Fibroblast of skin of left quadriceps (primary cell): ENCODE measurements around the gene IFRD2.
"Not testable (repeated sequence)": the region's sequence is repeated elsewhere in the genome, so short reads cannot be mapped to it uniquely, and the experiment has no call there.

Source experiments
- DNase-seq, 2 experiments: peaks; one replicate each; pipeline ENCODE4 v3.0.0-alpha.2; 2013; ENCODE audit warnings: low read depth in 2 of 2

The IFRD2 gene

GRCh38 chr3:50268276-50268675 lies 24.0 kb downstream of the IFRD2 start:
- DNase-seq: no peak

DNA sequence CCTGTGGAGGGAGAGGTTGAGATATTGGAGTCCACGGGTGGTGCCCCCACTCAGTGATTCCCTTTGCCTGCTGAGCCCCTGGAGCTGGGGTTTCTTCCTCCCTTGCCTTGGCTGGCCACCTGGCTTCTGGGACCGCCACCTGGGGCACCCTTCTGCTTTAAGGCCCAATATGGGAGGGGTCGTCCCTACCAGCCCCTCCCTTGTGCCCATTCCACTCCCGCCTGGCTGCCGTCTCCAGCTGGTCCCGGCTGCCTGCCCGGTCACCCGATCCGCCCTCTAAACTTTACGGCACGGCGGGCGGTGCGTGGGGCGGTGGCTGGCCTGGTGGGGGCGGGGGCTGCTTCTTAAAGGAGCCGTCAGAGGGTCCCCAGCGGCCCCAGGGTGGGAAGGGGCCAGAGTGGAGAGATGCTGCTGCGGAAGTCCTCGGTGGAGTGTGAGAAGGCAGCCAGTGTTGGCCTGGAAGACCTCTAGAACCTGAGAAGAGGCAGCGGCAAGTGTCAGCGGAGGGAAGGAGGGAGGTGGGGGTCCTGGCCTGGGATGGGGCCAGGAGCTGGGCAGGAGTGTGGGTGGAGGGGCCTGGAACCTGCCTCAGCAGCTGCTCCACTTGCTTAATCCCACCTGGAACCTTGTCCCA lies 24.8 kb downstream of the IFRD2 start:
- no peak for DNase-seq

DNA sequence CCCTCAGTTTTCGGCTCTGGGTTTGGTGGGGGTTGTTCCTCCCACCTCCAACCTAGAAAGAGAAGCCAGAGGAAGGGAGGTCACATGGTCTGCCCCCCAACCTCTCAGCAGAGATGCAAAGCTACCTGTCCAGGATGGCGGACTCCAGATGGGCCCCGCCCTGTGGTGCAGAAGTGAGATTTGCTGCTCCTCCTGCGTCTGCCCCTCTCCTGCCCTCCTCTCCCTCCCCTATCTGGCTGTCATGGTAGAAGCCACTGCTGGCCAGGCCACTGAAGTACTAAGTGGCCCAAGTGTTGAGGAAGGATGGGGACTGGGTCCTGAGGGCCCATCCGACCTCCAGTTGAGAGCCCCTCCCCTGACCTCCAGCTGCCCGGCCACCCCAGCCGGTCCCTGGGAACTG lies 25.4 kb downstream of the IFRD2 start:
- DNase-seq: no peak

DNA sequence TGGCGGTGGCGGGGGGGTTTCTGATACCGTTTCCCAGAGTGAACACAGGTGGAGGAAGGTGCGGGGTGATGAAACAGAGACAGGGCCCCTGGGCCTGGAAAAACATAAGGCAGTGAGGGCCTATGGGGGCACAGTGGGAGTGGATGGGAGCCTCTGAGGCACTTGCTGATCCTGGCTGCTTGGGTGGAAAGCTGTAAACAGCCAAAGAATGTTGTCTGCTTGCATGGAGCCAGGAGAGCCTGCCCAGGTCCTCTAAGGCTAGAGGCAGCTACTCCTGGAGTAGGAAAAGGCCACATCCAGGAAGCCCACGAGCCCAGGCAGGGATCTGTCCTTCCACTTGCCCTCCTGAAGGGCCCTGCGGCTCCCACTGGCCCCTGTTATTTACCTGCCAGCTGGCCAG lies 26.2 kb downstream of the IFRD2 start:
- no peak for DNase-seq

GRCh38 chr3:50265571-50265970 lies 26.7 kb downstream of the IFRD2 start:
- no peak for DNase-seq

GRCh38 chr3:50264964-50265485 lies 27.2 kb downstream of the IFRD2 start:
- no peak for DNase-seq

DNA sequence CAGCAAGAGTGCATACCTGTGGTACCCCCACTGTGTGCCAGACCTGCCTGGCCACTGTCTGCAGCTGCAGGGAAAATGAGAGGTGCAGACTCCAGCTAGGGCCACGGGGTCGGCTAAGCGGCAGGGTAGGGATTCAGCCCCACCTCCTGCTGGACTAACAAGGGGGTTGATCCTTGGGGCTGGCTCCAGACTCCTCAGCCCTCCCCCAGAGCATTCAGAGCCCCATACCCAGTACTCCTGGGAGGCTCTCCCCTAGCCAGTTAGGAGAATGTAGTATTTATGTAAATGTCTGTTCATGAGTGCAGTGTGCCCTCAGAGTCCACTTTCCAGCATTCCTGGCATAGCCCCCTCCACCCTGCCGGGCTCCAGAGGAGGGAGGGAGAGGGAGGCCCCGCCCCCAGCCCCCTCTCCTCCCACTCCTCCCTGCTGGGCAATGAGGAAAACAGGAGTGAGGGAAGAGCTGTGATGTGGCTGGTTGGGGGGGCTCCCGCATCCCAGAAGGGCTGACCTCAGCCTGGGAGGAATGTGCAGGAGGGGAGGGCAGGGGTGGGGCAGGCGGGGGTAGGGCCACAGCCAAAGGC lies 27.8 kb downstream of the IFRD2 start:
- peak; percentile 96 for DNase-seq

- no peak for DNase-seq
These were observed 28.5 kb downstream of the IFRD2 start for GRCh38 chr3:50263478-50264382.

- no peak for DNase-seq
These were observed 29.5 kb downstream of the IFRD2 start for GRCh38 chr3:50262778-50263177.

GRCh38 chr3:50262200-50262599 lies 30.0 kb downstream of the IFRD2 start:
- DNase-seq: not testable (repeated sequence)

DNA sequence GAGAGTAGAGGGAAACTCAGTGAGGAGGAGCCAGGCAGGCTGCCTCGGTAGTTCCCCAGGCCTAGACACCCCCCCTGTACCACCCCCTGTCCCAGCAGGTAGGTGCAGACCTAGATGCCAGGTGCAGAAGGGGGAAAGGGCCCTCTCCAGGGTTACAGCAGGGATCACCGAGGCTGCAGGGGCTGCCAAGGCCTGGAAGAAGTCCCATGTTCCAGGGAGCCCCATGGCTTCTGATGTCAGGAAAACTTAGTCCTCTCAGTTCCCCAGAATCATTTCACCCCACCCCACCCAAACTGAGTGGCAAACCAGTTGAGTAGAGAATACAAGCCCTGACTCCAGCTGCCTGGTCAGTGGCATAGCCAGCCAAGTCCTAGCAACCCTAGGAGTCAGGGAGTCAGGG lies 30.7 kb downstream of the IFRD2 start:
- DNase-seq: no peak

GRCh38 chr3:50260942-50261441 lies 31.2 kb downstream of the IFRD2 start:
- DNase-seq: no peak

DNA sequence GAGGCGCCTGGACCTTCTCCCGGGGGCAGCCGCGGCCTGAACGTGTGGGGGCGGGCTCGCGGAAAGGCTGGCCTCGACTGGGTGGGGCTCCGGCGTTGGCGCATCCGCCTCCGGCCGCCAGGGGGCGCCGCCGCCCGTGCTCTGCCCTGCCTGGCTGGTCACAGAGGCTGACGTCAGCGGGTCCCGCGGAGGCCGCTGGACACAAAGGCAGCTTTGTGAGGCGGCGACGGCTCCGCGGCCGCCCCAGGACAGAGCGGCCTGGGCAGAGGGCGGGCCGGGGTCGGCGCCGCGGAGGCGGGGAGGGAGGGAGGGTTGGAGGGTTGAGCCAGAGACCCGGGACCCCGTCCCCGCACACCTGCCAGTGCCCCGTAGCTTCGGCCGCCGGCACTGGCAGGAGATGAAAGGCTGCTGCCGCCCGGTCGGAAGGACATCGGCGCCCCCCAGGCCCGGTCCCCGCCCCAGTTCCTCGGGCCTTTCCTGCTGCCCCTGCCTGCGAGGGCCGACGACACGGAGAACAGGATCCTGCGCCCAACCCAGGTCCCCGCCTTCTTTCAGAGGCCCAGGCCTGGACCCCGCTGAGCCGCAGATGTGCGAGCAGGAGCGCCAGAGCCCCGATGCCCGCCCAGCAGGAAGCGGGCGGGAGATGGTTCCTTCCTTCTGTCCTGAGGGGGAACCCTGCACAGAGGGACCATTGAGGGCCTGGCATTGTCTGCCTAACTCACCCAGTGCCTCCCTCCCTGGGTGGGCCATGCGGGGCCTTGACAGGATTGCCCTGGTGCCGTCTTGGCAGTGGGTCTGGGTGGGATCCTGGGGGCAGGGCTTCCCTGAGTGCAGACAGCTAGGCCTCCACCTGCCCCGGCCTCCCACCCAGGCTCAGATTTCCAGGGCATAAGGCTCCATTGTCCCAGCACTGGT lies 31.9 kb downstream of the IFRD2 start:
- DNase-seq: peak; percentile 57 to 62

DNA sequence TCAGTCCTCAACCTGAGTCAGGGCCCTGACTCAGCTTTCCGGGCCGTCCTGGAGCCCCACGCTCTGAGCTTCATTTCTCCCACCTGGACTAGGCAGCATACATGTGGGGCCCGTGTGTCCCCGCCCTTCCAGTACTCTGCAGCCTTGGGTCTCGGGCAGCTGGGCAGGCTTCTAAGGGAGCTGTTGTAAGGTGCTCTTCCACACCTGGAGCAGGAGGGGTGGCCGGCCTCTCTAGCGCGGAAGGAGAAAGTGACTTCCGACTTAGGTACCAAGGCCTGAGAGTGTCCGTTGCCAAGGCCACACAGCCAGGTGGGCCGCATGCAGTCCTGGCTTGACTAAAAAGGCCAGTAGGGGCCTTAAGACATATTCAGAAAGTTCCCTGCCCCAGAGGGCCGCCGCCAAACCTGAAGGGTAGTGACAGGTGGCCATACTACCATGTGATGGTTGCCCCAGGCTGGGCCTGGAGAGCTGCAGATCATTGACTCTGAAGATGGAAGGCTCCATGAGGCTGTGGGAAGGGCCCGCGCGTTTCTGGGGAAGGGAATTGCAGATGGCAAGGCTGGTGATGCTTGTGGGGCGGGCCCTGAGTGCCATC lies 32.7 kb downstream of the IFRD2 start:
- no peak for DNase-seq

DNA sequence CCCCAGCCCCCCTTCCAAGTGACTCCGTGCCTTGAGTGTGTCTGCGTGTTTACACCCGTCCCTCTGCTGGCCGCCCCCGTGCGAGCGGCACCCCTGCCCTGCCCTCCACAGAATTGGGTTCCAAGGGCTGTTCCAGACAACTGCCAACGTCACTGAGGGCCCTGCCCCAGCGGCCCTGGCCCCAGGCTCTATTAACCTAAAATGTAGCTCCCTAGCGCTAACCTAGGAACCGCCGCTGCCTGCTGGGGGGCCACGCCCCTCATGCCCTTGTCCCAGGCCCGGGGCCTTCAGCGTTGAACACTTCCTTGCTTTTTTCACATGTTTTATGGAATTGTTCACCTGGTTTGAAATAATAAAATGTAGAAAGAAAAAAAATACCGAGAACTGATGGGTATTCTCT lies 33.2 kb downstream of the IFRD2 start:
- no peak for DNase-seq

DNA sequence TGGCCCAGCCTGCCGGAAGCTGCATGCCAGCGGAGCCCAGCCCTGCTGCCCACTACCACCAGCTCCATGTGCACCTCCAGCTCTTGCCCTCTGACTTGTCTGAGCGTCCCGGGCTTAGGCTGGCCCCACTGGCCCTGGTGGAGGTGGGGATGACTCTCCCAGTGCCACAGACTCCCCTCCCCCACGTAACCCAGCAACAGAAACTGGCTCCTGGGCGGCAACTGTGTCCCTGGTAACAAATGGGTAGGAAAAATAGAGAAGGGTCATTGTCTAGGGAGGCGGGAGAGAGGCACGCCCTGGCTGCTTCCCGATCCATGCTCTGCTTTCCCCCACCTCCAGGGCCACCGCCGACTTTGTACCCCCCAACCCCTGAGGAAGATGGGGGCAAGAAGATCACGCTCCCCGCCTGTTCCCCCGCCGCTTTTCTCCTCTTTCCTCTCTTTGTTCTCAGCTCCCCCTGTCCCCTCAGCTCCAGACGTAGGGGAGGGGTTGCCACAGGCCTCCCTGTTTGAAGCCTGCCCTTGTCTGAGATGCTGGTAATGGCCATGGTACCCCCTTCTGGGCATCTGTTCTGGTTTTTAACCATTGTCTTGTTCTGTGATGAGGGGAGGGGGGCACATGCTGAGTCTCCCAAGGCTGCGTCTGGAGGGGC lies 34.1 kb downstream of the IFRD2 start:
- no peak for DNase-seq

- no peak for DNase-seq
These were observed 35.0 kb downstream of the IFRD2 start for GRCh38 chr3:50256978-50257890.

DNA sequence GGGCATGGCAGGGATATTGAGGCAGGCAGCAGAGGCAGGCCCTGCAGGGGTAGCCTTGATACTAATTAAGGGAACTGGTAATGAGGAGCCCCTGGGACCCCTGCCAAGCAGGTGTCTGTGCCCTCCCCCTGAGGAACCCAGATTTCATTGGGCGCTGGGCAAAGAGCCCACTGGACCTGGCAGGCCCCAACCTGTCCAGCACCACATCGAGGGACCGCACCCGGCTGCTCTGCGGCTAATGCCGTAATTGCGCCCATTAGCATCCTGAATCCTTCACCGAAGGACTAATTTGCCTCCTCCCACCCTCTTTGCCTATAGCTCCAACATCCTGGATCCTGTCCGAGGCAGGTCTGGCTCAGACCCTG lies 37.0 kb downstream of the IFRD2 start:
- no peak for DNase-seq

DNA sequence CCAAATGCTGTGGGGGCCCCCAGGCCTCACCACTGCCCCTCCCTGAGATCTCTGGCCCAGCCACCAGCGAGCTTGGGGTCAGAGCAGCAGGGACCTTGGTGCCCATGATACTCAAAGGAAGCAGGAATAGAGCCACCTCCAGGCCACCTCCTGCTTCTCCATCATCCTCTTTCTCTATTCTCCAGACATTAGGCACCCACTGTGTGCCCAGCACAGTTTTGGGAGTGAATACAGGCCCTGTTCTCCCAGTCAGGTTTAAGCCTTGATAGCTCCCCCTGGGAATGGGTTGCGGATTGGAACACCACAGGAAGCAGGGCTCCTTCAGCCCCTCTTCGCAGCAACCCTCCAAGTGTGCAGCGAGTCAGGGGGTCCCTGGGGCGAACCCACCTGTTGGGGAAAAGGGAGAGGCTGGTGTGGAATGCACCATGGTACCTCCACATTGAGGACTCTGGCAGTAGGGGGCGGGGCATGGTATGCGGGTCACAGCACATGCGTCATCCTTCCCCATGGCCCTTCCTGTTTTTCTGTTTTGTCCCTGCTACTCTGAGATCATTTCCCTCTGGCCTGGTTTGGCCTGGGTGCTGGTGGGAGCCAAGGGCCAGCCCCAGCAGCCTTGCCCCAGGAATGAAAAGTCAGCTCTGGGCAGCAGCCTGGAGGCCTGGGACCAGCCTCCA lies 37.5 kb downstream of the IFRD2 start:
- no peak for DNase-seq
